DMS53 (cell line): Measurements from ENCODE around the gene FLRT1.

Experiments
- DNase-seq: peaks from one replicate; lab custom pipeline; 2025; lab: John Stamatoyannopoulos, UW

The FLRT1 gene

DNA sequence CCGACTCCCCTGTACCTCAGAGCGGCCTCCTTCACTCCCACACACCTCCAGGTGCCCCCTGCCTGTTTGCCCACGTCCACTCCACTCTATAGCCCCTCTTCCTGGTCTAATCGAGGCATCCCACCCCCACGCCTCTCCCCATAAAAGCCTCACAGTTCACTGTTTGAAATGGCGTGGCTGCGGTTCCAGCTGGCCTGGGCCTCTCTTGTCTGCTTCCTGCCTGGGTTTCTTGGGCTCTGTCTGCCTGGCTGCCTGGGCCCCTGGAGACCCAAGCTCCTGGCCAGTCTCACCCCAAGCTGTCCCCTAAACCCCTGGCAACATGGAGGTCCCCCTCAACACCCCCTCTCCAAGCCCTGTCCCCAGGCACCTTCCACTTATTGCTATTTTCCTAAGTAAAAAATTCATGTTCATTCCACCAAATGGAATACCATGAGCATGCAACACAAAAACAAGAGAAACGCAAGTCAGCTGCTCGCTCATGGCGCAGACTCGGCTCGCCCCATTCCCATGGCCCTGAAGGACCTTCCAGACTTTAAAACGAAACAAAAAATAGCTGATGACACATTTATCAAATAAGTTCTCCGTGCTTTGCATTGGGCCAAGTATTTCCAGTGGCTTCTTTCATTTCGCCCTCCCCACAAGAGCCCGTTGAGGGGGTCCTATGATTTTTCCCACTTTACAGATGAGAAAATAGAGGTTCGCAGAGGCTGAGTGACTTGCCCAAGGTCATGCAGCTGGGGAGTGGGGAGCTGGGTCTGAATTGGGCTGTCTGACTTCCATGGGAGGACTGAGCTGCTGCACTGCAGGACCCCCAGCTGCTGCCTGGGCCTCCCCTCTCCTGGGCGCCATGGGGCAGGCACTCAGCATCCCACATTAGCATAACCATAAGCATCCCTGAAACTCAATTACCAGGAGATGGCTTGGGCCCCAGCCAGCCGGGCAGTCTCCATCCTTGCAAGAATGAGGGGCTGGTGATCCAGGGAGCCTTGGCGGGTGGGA, 11.7 kb upstream of the FLRT1 start:
- DNase-seq: no peak

DNA sequence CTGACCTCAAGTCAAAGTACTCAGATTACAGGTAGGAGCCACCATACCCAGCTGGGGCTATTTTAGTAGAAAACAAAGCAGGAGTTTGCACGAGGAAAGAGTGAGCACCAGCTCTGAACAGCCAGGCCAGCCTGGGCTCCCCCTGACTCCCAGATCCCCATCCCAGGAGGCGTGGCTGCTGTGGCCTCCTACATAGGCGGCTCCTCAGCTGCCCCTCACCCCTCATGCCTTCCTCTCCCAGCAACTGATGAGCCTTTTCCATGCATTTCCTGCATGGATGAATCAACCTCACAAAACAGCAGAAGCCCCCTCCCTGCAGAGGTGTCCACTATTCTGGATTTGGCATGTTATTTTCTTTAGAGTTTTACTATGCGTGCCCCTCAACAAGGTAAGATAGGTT, 10.5 kb upstream of the FLRT1 start:
- no peak for DNase-seq

DNA sequence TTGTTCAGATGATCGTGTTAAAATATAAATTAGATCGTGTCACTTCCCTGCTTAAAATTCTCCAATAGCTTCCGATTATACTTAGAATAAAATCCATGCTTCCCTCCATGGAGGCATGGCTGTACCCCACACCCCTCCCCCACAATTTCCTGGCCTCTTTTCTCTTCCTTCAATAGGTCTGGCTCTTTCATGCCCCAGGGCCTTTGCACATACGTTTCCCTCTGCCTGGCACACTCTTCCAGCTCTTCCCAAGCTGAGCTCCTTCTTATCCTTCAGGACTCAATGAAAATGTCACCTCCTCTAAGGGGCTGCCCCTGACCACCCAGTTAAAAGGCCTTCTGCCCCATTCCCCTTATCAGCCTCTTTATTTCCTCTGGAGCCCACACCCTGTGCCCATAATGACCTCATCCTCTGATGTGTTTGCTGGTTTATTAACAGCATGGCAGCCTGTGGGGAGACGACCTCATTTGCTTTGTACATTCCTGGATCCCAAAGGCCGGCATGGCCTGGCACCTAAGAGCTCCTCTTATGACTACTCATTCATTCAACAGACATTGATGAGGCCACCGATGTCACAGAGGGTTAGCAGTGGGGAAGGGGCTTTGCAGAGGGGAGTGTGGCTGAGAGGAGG, 9.0 kb upstream of the FLRT1 start:
- no peak for DNase-seq

DNA sequence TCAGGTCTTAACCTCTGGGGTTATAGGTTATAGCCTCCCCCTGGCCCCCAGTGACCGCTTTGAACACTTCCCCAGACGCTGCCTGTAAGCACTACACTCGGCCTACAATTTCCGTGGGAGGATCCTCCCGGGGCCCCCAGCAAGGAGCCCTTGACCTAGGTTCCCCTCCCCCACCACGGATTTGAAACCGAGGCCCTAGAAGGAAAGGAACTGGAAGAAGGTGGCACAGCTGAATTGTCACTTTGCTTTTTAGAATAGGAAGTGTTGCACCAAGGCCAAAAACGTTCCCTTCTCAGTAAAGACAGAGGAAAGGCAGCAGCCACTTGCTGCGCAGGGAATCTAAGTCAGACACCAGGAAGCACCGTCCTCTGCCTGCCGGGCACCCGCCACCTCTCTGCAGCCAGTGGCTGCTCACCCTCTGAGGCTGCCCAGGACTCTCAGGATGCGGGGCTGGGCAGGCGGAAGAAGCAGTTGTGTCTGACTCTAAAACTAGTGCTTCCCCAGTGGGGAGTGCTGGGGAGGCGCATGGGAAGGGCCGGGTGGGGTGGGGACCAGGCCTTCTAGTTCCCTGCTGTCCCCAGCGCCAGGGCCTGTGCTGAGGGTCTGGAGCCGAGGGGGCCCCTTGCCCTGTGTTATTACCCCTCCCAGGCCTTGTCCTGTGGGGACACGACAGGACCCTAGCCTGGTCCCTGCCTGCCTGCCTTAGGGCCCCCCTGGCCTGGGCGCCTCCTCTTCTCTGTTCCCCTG, 7.9 kb upstream of the FLRT1 start:
- DNase-seq: no peak

DNA sequence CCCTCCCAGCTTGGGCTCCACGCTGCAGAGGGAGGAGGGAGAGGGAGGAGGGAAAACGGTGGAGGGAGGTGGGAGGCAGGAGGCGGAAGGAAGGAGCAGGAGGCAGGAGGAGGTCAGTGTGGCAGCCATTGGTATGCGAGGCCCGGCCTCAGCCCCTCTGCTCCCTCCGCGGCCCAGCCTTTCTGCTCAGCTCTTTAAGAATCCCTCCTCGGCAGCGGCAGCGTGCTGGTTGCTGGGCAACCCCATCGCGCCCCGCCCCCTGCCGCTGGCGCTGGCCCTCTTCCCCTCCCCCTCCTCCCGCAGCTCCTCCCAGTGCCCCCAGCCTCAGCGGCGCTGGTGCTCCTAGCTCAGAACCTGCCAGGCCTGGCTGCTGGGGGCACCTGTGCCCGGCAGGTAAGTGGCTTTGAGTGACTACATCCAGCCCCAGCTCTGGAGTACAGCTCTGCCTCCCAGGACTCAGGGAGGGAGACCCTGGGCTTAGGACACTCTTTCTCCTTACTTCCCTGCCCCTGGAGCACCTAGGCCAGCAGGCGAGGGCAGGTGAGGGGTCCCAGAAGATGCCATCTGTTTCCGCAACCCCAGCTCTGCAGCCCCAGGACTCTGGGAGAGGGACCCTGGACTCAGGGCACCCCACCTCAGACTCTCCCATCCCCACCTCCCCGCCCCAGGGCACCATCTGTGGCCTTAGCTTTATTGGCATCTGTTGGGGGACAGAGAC, 7.2 kb upstream of the FLRT1 start:
- DNase-seq: peak; percentile 43

DNA sequence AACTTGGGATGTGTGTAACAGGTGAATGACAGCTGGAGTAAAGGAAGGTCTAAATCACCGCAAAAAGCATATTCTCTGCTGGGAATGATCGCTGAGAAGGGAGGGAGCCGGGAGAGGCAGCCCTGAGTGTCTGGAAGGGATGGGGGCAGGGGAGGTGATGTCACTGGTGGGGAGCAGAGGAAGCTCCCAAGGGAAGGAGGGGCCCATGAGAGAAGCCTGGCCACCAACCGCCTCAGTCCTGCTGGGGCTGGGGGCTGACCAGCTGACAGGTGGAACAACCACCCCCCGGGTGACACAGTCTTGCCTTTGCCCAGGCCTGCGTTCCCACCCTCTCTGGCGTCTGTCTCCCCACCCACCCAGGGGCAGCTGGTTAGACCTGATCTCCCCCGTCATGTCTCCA, 6.0 kb upstream of the FLRT1 start:
- no peak for DNase-seq

DNA sequence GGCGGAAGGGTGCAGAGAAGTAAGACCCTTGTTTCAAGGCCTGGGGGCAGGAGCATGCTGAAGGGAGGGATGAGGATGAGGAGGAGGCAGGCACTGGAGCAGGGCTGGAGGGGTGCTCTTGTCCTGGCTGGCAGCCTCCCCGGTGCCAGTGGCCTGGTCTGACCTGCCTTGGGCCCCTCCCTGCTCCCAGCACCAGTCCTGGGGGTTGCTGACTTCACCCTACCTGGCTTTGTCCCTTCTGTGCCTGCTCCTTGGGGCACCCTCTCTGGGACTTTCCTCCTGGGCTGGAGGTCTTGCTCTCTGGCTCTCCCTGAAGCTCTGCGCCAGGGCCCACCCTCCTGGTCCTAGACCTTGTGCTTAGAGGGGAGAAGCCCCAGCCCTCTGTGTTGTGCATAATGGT, 4.7 kb upstream of the FLRT1 start:
- no peak for DNase-seq

DNA sequence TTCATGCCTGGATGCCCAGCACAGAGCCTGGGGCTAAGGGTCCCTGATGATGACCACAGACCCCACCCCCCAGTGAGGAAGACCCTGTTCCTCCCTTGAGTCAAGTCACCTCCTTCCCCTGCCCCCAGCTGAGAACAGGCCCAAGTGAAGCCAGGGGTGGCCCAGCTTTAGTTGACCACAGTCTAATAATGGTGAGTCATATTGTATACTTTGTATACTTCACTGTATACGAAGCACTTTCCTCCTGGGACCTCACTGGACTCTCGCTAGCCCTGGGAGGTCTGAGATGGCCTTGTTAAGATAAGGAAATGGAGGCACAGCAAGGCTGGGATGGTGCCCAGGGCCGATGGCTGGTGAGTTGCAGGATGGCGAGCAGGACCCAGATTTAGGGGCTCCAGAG, 3.7 kb upstream of the FLRT1 start:
- DNase-seq: no peak

DNA sequence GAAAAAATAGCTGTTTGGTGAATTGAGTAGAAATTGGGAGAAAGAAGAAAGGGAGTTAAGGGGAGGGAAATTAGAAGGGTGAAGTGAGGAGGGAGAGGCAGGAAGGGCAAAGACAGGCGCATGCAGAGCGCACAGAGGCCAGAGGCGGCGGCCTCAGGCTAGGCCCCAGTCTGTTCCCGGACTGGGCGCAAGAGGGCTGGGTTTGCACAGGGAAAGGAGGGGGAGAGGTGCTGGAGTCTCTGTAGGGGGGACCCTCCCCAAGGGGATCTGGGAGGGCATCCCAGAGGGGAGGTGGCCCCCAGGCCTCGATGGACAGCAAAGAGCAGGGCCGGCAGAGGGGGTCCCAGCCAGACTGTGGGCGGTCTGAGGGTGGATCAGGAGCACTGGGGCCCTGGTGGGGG, 1.3 kb upstream of the FLRT1 start:
- DNase-seq: no peak

DNA sequence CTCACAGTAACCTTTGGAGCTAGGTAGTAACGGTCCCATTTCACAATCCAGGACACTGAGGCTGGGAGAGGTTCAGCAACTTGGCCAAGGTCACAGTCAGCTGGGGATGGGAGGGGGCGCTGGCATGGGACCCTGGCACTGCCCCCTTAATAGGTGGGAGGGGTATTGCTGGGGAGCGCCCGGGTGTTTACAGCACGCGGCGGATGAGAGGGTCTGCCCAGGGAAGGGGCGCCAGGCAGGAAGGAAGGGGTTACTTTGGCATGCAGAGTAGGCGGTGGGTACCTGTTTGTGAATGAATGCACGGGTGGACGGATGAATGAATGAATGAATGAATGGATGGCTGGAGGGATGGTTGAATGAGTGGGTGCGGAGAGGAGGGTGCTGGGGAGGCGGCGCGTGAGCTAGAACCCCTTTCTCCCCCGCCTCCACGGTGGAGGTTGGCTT, 628 bp upstream of the FLRT1 start:
- DNase-seq: no peak

DNA sequence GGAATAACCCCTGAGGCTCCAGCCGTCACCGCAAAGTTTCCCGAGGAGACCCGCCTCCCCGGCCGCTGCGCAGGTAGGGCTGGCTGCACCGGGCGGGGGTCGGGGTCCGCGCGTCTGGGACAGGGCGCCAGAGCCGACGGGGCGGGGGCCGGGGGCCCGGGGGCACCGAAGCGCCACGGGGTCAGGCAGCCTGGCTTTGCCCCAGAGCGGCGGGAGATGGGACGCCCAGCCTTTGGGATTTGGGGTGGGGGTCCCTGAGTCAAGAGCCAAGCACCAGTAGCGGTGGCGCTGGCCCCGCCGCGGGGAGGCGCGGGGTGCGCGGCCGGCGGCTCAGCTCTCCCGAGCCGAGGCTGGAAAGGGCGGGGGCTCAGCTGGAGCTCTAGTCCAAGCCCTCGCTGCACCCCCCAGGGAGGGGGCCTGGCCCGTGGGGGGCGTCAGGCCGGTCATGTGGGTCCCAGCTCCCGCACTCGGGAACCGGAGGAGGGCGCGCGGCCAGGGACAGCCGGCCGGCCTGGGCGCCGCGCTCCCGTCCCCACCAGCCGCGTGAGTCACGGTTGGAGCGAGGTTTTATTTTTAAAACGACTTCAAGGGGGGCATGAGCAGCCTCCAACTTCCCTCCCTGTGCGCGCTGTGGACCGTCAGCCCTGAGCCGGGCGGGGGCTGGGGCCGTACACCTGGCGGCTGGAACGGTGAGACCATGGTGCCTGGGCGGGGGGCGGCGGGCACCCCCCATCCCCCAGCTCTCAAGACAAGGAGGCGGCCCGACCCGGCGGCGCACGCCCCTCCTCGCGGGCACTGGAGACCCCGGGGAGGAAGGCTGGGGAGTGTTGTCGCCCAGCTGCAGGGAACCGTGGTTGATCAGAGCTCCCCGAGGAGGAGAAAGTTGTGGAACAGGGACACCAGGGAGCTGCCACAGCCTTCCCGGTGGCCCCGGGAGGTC, 626 bp downstream of the FLRT1 start:
- peak; percentile 55 for DNase-seq

DNA sequence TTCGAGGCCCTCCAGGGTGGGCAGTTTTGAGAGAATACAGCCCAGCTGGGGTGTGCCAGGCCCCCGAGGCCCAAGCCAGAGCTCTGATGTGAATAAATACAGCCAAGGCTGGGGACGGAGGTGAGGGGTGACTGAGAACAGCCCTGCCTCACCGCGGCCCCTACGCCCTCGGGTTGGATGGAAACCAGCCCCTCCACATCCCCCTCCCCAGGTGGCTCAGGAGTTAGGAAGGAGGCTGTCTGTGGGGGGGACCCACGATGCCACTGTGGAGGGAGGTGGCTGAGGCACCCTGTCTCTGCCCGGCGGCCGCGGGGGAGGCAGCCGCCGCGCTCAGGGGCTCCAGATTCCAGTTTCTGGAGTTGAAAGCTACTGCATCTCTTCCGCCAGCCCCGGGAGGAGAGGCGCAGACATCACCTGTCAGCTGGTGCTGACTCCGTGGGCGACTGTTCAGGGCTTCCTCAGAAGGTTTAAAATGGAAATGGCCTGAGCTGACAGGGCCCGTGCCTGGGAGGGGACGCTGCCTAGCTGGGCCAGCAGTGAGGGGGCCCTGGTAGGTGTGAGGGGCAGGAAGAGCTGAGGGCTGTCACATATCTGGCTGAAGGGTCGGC, 1.4 kb downstream of the FLRT1 start:
- peak; percentile 66 for DNase-seq

DNA sequence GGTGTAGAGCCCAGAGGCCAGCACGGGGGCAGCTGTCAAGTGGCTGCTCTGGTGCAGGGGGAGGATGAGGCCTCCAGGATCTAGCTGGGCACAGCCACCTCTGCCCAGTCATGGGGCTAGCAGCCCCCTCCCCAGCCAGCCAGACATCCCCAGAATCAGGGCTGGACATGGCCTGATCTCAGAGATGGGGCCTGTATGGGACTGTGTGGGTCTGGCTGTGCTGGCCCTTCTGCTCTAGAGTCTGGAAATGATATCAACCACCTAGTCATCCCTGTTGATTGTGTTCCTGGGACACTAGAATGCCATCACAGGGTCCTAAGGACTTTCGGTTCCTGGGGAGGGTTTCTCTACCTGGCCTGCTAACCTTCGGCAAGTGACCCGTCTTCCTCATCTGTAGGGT, 2.8 kb downstream of the FLRT1 start:
- DNase-seq: no peak

DNA sequence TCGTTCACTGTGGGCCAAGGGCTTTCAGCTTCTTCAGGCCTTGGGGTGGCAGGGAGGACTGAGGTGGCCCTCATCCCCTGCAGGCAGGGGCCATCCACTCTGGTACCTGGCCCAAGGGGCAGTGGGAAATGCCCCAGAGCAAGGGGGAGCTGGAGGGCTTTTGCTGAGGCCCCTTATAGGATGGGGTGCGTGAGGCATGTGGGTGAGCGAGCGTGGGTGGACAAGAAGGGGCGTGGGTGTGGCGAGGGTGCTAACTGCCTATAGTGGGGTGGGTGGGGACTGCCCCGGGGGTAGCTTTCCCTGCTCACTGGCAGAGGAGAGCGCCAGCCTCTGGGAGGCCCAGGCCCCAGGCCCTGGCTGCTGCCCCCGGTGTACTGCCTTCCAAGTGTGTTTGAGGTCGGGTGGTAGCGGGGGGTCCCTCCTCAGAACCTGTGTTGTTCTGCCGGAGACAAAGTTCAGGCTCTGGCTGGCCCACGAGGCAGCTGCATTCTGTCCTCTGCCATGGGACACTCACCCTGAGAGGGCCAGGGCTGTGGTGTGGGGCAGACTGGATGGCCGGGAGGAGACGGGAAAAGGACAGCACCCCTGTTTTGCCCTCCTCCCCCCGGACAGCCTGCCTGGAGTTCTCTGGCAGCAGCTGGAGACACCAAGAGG, 3.4 kb downstream of the FLRT1 start:
- no peak for DNase-seq

DNA sequence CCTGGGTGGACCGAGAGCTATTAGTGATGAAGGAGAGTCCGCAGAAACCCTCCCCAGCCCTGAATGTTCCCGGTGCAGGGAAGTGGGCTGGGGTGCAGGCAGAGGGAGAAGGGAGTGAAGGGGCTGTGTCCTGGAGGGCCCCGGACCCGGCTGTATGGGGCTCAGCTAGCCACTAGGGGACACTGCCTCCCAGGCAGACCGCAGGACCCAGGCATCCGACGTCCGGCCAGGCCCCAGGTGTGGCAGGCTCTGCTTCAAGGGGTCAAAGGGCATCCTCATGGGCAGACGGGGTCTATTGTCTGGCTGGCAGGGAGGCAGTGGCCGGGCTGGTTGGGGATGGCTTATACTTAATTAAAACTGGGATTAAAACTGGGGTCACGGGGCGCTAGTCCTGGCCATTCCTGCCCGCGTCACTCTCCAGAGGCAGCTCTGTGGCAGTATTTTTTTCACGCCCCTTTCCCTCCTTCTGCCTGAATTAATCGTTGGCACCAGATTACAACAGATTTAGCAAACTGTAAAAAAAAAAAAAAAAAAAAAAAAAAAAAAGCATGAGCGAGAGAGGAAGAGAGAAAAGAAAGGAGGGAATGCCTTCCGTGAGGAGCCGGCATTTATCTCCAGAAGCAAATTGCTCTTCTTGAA, 5.1 kb downstream of the FLRT1 start:
- DNase-seq: peak; percentile 44

DNA sequence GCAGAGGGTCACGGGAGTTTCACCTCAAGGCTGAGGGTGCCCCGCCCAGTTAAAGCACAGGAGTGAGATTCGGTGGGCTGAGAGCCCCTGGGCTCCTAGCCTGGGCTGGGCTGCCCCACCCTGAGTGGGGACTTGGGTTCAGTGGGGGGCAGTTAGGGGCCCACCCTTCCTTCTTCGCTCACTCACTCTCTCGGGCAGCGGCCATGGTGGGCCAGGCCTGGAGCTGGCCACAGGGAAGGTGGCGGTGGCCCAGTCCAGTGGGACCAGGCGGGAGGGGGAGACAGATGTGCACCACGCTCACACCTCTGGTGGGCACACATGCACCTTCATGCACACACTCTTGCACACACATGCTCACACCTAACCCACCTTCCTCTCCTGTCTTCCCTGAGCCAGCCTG, 6.1 kb downstream of the FLRT1 start:
- DNase-seq: no peak

DNA sequence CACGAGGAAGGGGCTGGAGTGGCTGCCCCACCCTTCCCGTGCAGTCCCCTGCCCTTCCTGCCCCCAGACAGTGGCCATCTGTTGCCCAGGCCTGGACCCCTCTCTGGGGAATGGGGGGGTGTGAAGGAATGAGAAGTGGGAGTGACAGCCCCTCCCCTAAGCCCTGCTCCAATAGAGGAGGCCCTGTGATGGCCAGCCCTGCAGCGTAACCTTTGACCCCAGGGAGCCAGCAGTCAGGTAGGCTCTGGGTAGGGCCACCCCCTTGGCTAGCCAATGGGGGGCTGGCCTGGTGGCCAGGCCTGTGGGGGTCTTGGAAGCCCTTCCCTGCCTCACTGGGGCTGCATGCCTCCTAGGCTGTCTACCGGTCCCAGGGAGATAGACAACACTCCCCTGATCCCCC, 6.6 kb downstream of the FLRT1 start:
- DNase-seq: no peak

DNA sequence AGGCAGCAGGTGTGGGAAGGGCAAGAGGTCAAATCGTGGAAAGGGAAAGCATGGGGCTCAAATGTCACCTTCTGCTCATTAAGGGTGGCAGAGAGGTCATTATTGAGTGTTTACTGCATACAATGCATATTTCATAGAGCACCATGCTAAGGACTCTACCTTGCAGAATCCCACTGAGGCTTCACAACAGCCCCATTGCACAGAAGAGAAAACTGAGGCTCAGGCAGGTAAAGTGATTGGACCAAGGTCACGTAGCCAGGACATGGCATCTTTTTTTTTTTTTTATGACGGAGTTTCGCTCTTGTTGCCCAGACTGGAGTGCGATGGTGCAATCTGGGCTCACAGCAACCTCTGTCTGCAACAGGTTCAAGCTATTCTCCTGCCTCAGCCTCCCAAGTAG, 7.8 kb downstream of the FLRT1 start:
- no peak for DNase-seq

DNA sequence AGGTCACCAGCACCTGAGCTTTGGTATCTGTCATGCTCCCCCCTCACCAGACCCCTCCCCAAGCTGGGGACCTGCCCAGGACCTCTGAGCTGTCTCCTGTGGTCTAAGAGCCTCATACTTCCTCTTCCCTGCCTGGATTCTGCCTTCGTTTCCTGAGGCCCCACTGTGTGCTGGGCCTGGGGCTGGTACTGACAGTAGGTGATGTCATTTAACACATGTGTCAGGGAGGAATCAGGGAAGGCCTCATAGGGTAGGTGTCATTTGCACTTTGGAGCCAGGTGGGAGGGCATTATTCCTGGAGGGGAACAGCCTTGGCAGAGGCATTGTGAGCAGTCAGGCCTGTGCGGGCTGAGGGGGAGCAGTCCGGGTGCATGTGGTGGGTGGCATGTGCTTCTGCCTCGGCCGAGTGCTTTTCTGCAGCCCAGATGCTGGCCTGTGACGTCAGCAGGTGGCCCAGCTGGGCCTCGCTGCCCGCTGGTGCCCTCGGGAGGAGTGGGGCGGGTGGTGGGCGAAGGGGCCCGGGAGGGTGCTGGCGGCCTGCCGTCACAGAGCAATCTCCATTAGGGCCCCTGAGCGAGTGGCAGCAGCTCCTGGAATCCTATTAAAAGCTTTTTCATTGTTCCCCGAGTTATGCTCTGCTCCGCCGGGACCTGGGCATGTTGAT, 9.1 kb downstream of the FLRT1 start:
- peak; percentile 65 for DNase-seq
